HG02970 (cell line): ENCODE data around the gene ZNF358.

Experiments used
- ATAC-seq: cut with Tn5 transposase; IDR thresholded peaks from one replicate; pipeline ENCODE4 v1.9.1; 2021; ENCODE audit warnings: mild to moderate bottlenecking, moderate library complexity, moderate number of reproducible peaks; ENCODE audit not compliant: unreplicated experiment, low FRiP score

ZNF358 gene

GRCh38 chr19:7488736-7489353 is 27.1 kb upstream of the ZNF358 start, which contains the start of gene PEX11G:
TSS of gene PEX11G (minus strand) at chr19:7489035. CDS start at chr19:7489010, 25 bp downstream.
- no peak for ATAC-seq

GRCh38 chr19:7489609-7490044 is 26.3 kb upstream of the ZNF358 start:
- ATAC-seq = no peak

- ATAC-seq = no peak
Measured at GRCh38 chr19:7492142-7492541, 23.8 kb upstream of the ZNF358 start.

GRCh38 chr19:7492558-7492957 is 23.3 kb upstream of the ZNF358 start:
- no peak for ATAC-seq

GRCh38 chr19:7494416-7495098 is 21.3 kb upstream of the ZNF358 start:
- ATAC-seq = no peak

- ATAC-seq = no peak
Measured at GRCh38 chr19:7497292-7497691, 18.6 kb upstream of the ZNF358 start.

GRCh38 chr19:7500811-7501450 is 15.0 kb upstream of the ZNF358 start:
- no peak for ATAC-seq

GRCh38 chr19:7502552-7502951 is 13.4 kb upstream of the ZNF358 start:
- no peak for ATAC-seq

GRCh38 chr19:7504684-7505083 is 11.2 kb upstream of the ZNF358 start:
- no peak for ATAC-seq

- no peak for ATAC-seq
Measured at GRCh38 chr19:7505288-7505681, 10.6 kb upstream of the ZNF358 start.

GRCh38 chr19:7505682-7506384 is 10.1 kb upstream of the ZNF358 start:
- no peak for ATAC-seq

- no peak for ATAC-seq
Measured at GRCh38 chr19:7506385-7507328, 9.2 kb upstream of the ZNF358 start.

- no peak for ATAC-seq
Measured at GRCh38 chr19:7507884-7508283, 8.0 kb upstream of the ZNF358 start.

GRCh38 chr19:7509625-7510024 is 6.3 kb upstream of the ZNF358 start:
- ATAC-seq = no peak

GRCh38 chr19:7512400-7512851 is 3.5 kb upstream of the ZNF358 start:
- no peak for ATAC-seq

GRCh38 chr19:7513809-7514642 is 1.9 kb upstream of the ZNF358 start:
- no peak for ATAC-seq

- no peak for ATAC-seq
Measured at GRCh38 chr19:7515110-7515644, 726 bp upstream of the ZNF358 start.

- ATAC-seq = no peak
Measured at GRCh38 chr19:7516333-7516732, 430 bp downstream of the ZNF358 start.

- no peak for ATAC-seq
Measured at GRCh38 chr19:7516878-7517277, 975 bp downstream of the ZNF358 start.
